Activated CD8-positive, alpha-beta memory T cell treated with anti-CD3 and anti-CD28 coated beads, Interleukin-2, amount 50 U/mL, for 24 hours (primary cell): ENCODE measurements around the gene CLDN9.

ENCODE experiments used
- DNase-seq: peaks from one replicate; pipeline ENCODE4 v3.0.0-alpha.2; 2020; ENCODE audit errors: extremely low read depth

CLDN9 gene

DNA sequence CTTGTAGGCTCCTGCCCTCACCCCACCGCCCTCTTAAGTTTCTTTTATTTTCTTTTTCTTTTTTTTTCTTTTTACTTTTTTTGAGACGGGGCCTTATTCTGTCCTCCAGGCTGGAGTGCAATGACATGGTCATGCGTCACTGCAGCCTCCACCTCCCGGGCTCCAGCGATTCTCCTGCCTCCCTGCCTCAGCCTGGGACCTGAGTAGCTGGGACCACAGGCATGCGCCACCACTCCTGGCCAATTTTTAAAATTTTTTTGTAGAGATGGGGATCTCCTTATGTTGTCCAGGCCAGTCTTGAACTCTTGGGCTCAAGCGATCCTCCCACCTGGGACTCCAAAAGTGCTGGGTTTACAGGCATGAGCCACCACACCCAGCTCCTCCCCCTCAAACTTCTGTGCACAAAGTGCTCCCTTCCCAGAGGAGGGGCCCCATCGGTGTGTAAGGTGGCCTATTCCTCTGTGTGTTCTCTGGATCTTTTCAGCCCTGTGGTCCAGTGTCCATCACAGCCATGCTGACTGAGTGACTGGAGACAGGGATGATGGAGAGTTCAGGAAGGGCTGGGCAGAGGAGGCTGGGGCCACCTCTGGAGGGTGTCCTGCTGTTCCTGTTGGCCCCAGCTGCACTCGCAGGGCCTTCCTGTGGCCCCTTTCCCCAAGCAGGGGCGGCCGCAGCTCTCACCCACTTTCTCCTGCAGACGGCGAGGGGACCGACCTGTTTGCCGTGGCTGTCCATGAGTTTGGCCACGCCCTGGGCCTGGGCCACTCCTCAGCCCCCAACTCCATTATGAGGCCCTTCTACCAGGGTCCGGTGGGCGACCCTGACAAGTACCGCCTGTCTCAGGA lies 43.8 kb downstream of the CLDN9 start:
- no peak for DNase-seq

DNA sequence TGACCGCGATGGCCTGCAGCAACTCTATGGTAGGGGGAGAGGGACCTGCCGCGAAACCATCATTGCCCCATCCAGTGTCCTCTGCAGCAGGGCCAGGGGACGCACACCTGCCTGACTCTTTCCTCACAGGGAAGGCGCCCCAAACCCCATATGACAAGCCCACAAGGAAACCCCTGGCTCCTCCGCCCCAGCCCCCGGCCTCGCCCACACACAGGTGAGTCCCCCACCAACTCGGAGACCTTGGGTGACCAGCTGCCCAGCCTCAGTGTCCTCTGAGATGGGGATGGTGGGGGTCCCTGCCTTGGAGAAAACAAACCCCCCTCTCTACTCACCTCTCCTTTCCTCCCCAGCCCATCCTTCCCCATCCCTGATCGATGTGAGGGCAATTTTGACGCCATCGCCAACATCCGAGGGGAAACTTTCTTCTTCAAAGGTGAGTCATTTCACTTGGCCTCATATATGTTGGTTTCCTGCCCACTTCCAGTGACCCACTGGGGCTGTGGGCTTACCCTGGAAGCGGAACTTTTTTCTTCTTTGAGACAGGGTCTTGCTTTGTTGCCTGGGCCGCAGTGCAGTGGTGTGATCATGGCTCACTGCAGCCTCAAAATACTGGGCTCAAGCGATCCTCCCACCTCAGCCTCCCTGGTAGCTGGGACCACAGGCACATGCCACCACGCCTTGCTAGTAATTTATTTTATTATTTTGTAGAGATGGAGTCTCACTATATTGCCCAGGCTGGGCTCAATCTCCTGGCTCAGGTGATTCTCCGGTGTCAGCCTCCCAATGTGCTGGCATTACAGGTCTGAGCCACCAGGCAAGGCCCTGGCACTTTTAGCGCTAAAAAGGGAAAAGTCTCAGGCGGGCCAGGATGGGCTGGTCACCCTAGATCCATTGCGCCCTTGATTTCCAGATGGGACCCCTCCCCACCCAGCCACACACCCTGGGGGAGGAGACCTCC lies 44.7 kb downstream of the CLDN9 start:
- DNase-seq: no peak

DNA sequence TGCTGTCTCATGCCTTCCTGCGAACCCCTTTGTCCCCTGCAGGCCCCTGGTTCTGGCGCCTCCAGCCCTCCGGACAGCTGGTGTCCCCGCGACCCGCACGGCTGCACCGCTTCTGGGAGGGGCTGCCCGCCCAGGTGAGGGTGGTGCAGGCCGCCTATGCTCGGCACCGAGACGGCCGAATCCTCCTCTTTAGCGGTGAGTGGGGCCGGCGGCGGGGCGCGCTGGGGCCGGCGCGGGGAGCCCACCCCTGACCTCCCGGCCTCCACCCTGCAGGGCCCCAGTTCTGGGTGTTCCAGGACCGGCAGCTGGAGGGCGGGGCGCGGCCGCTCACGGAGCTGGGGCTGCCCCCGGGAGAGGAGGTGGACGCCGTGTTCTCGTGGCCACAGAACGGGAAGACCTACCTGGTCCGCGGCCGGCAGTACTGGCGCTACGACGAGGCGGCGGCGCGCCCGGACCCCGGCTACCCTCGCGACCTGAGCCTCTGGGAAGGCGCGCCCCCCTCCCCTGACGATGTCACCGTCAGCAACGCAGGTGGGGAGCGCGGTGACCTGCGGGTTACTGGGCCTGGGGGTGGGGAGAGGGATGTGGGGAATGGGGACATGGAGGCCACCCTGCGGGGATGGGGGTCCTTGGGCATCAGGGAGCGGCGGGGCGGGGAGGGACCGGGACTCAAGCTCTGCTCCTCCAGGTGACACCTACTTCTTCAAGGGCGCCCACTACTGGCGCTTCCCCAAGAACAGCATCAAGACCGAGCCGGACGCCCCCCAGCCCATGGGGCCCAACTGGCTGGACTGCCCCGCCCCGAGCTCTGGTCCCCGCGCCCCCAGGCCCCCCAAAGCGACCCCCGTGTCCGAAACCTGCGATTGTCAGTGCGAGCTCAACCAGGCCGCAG lies 45.7 kb downstream of the CLDN9 start:
- DNase-seq: no peak

DNA sequence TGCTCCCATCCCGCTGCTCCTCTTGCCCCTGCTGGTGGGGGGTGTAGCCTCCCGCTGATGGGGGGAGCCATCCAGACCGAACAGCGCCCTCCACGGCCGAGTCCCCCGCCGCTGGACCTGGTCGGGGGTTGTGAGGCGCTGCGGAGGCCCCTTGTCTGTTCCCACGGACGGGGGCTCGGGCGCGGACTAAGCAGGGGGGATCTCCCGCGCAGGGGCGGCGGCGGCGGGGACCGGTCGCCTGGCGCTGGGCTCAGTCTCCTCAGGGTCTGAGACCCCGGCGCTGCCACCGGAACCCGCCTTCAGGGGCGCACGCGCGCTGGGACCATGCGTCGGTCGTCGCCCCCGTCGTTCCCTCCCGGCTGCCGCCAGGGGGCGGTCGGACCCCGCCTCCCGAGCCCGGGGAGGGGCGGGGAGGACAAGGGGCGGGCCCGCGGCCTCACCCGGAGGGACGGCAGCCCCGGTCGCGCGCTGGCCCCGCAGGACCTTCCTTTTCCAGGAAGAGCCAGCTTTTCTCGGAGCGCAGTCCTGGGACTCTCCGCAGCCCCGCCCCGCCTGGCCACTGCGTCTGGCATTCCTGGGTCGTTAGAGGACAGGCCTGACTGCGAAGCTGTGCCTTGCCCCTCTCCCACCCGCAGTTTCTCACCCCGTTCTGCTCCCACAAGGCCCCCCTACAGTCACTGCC lies 46.5 kb downstream of the CLDN9 start:
- DNase-seq: peak; percentile 49

DNA sequence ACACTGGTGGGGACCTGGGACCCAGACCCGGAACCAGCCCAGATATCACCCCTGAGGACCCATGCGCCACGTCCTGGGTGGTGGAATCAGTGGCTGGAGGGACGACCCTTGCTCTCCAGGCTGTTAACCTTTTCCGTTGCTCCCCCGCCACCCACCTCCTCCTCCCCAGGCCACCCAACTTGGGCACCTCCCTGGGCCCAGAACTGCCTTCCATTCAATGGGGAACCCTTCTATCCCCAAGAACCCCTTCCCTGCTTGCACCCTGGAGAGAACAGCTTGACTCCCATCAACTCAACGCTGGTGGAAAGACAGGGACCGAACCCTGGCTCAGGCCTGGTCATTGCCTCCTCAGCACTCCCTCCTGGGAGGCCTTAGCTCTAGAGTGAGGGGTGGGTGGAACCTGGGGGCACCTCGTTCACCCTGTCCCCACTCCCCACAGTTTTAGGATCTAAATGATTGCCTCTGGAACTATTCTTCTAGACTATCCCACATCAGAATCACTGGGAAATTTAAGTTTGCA lies 47.1 kb downstream of the CLDN9 start:
- no peak for DNase-seq

DNA sequence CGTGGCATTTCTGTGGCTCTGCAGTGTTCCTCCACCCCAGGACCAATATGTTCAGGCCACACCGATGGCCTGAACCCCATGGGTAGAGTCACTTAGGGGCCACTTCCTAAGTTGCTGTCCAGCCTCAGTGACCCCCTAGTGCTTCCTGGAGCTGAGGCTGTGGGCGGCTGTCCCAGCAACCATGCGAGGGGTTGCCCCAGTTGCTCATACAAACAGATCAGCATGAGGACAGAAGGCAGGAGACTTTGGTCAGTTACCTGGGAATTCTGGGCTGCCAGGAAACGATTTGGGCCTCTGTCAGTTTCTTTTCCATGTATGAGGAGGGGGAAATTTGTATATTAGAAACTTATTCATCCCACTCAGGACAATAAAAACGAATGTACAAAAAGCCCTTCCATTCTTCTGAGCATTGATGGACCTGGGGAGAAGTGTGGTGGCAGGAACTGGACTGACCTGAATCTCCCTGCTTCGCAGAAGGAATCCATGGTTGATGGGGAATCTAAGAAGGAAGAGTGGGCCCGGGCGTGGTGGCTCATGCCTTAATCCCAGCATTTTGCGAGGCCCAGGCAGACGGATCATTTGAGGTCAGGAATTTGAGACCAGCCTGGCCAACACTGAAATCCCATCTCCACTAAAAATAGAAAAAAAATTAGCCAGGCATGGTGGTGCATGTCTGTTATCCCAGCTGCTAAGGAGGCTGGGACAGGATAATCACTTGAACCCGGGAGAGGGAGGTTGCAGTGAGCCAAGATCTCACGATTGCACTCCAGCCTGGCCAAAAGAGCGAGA lies 47.8 kb downstream of the CLDN9 start:
- DNase-seq: no peak

DNA sequence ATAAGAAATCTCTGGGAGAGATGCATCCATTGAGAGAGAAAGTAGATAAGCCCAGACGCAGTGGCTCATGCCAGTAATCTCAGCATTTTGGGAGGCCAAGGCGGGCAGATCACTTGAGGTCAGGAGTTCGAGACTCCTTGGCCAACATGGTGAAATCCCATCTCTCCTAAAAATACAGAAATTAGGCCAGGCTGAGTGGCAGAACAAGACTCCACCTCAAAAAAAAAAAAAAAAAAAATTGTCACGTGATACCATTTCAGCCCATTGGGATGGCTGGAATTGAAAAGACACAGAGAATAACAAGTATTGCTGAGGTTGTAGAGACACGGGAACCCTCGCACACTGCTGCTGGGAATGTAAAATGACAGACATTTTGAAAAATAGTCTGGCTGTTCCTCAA lies 49.8 kb downstream of the CLDN9 start:
- DNase-seq: no peak

DNA sequence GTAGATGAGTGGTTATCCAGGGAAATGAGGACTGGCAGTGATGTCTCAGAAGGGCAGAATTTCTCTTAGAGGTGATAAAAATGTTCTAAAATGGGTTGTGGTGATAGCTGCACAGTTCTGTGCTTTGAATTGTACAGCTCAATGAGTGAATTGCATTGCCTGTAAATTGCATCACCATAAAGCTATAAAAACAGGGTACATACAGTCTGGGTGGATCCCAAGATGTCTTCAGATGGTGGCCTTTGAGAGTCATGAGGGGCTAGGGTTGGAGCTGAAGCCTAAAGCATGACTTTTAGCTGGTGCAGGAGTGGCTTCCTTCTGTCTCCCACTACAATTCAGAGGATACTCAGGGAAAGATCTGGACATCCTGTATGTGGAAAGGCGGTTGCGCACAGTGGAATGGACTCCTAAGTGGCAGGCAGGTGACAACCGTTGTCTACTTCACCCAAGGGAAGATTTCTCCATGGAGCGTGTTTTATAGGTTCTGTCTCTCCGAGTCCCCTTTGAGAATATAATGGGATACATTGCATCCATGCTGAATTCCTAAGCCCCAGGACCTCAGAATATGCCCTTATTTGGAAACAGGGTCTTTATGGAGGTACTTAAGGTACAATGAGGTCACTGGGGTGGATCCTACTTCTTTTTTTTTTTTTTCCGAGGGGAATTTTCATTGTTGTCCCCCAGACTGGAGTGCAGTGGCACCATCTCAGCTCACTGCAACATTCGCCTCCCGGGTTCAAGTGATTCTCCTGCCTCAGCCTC lies 51.1 kb downstream of the CLDN9 start:
- DNase-seq: no peak
